Measurements from ENCODE around the gene OGFOD3. TPM values are rescaled to one million over a fixed set of nuclear protein-coding genes. Genes with fewer than 3 reads are reported as not detected.

The OGFOD3 gene
- total and polyA plus RNA-seq, 7 donors, result 6.0 to 28.2 (median 19.3) TPM

GRCh38 chr17:82405051-82405450 lies 13.3 kb downstream of the OGFOD3 start:
- 93 to 94% methylated on average over 14 of the region's 14 CpGs for WGBS, 2 donors
- intact Hi-C loops (cut with DNase I), result no loop called here
- H3K4me1 ChIP-seq, result peaks cover 0 to 4% (median 0%) of the 10 kb centered on the region in 4 donors
- peaks cover 0 to 56% (median 11%) of the 10 kb centered on the region in 4 donors for H3K36me3 ChIP-seq
- no peaks in the 10 kb centered on the region for H3K27me3 ChIP-seq
- H3K9me3 ChIP-seq, result no peaks in the 10 kb centered on the region
- H3K27ac ChIP-seq, result no peak overlapping the region
- no peak overlapping the region for H3K4me3 ChIP-seq
- no peak for TF ChIP-seq POLR2AphosphoS5 (IDR thresholded peaks at IDR 0.05)
- TF ChIP-seq CTCF (IDR thresholded peaks at IDR 0.05), result no peak
- no peak for TF ChIP-seq POLR2A (IDR thresholded peaks at IDR 0.05)
- DNase-seq, result no peak

GRCh38 chr17:82403662-82404660 lies 14.4 kb downstream of the OGFOD3 start:
- Histone ChIP-seq H3K9me3 (no peaks in the 10 kb centered on the region), H3K36me3 (peaks cover 0 to 50% (median 11%) of the 10 kb centered on the region in 4 donors), H3K4me3 (no peak overlapping the region), H3K27ac (no peak overlapping the region), H3K27me3 (no peaks in the 10 kb centered on the region), H3K4me1 (peaks cover 0 to 12% (median 0%) of the 10 kb centered on the region in 4 donors)
- WGBS, 2 donors, result 96% methylated on average over 67 of the region's 67 CpGs
- TF ChIP-seq POLR2AphosphoS5 (IDR thresholded peaks at IDR 0.05) (no peak), POLR2A (IDR thresholded peaks at IDR 0.05) (no peak), EP300 (IDR thresholded peaks at IDR 0.05) (no peak), CTCF (IDR thresholded peaks at IDR 0.05) (no peak)
- intact Hi-C loops (cut with DNase I), result no loop called here
- DNase-seq, result no peak

- H3K4me3 ChIP-seq, result no peak overlapping the region
- intact Hi-C loops (cut with DNase I), result no loop called here
- H3K36me3 ChIP-seq, result peaks cover 0 to 45% (median 11%) of the 10 kb centered on the region in 4 donors
- peaks cover 0 to 12% (median 0%) of the 10 kb centered on the region in 4 donors for H3K4me1 ChIP-seq
- no peaks in the 10 kb centered on the region for H3K9me3 ChIP-seq
- WGBS, 2 donors, result 84 to 87% methylated on average over 7 of the region's 7 CpGs
- TF ChIP-seq EP300 (IDR thresholded peaks at IDR 0.05) (no peak), CTCF (IDR thresholded peaks at IDR 0.05) (no peak)
- no peak overlapping the region for H3K27ac ChIP-seq
- H3K27me3 ChIP-seq, result no peaks in the 10 kb centered on the region
- no peak for DNase-seq
Measured at GRCh38 chr17:82402865-82403264, 15.5 kb downstream of the OGFOD3 start.

GRCh38 chr17:82400830-82401229 lies 17.6 kb downstream of the OGFOD3 start:
- H3K27me3 ChIP-seq, result no peaks in the 10 kb centered on the region
- peaks cover 0 to 12% (median 0%) of the 10 kb centered on the region in 4 donors for H3K4me1 ChIP-seq
- no peak overlapping the region for H3K4me3 ChIP-seq
- peaks cover 0 to 39% (median 11%) of the 10 kb centered on the region in 4 donors for H3K36me3 ChIP-seq
- TF ChIP-seq POLR2AphosphoS5 (IDR thresholded peaks at IDR 0.05) (no peak), EP300 (IDR thresholded peaks at IDR 0.05) (no peak), CTCF (IDR thresholded peaks at IDR 0.05) (no peak), POLR2A (IDR thresholded peaks at IDR 0.05) (no peak)
- no peaks in the 10 kb centered on the region for H3K9me3 ChIP-seq
- intact Hi-C loops (cut with DNase I), result no loop called here
- DNase-seq, result no peak
- 54 to 86% methylated on average over 19 of the region's 19 CpGs for WGBS, 2 donors
- H3K27ac ChIP-seq, result peak overlapping the region in 1 of 4 donors; percentile 14
